Gastrocnemius medialis (tissue), 4 donors: ENCODE measurements around the gene FNDC11. TPM values are rescaled to one million over a fixed set of nuclear protein-coding genes. Genes with fewer than 3 reads are reported as not detected.

ENCODE experiments used
- ATAC-seq, 2 donors: fragments of 150-250 bp; one replicate each; pipeline ENCODE4 v1.9.1; 2016
- DNase-seq, 2 donors: peaks; one replicate each; pipeline ENCODE4 v3.0.0-alpha.2; 2019
- H3K27ac ChIP-seq, 4 donors: fragments of 200-600 bp; sonication (generic); 1 replicate in 1 of 4; 2 replicates in 3 of 4; pipeline ENCODE4 v1.5.1; 2016 to 2018; ENCODE audit warnings: mild to moderate bottlenecking in 2 of 4, moderate library complexity in 1 of 4
- H3K27me3 ChIP-seq, 3 donors: fragments of 200-600 bp; sonication (generic) in 2 of 3; 1 replicate in 1 of 3; 2 replicates in 2 of 3; pipeline versions ENCODE4 v1.5.1 to v1.6.0; 2016 to 2019; ENCODE audit warnings: mild to moderate bottlenecking in 1 of 3, moderate library complexity in 1 of 3
- H3K36me3 ChIP-seq, 2 donors: fragments of 200-600 bp; sonication (generic) in 1 of 2; one replicate each; pipeline ENCODE4 v1.5.1; 2017 to 2018
- H3K4me1 ChIP-seq, 2 donors: fragments of 200-600 bp; sonication (generic) in 1 of 2; one replicate each; pipeline ENCODE4 v1.5.1; 2016 to 2017; ENCODE audit warnings: mild to moderate bottlenecking in 2 of 2
- H3K4me3 ChIP-seq, 4 donors: fragments of 200-600 bp; sonication (generic) in 3 of 4; 1 replicate in 1 of 4; 2 replicates in 3 of 4; pipeline ENCODE4 v1.5.1; 2016 to 2019; ENCODE audit warnings: mild to moderate bottlenecking in 2 of 4
- H3K9me3 ChIP-seq, 3 donors: fragments of 200-600 bp; sonication (generic) in 2 of 3; 1 replicate in 1 of 3; 2 replicates in 2 of 3; pipeline ENCODE4 v1.5.1; 2016 to 2019
- POLR2A ChIP-seq, 2 donors: fragments of 450-650 bp; IDR thresholded peaks; one replicate each; pipeline ENCODE4 v1.6.1; 2017; ENCODE audit warnings: antibody characterized with exemption in 2 of 2, mild to moderate bottlenecking in 2 of 2, moderate library complexity in 2 of 2
- in situ Hi-C, 4 donors: fragments of 200-750 bp; cut with MboI; loops; one replicate each; pipeline versions ENCODE4 v1.15.0 to v1.8.0; 2017; ENCODE audit warnings: low sequenced_read_pairs in 4 of 4
- intact Hi-C: fragments of 100-400 bp; cut with DNase I; formaldehyde crosslinking; loops from one replicate; pipeline ENCODE4 v1.15.1; 2023; ENCODE audit warnings: low total_unique reads
- total RNA-seq, 4 donors: library from RNA; depleted of rRNA; stranded (reverse); fragments of >200 nt; gene quantifications; one replicate each; pipeline versions ENCODE4 v1.1.0 to v1.2.3, GENCODE V29; 2016
- TF ChIP-seq, protein P1 (sequence below), 5 experiments: fragments of 450-650 bp in 3 of 5; fragments of 200-600 bp in 2 of 5; sonication (generic) in 2 of 5; IDR thresholded peaks in 4 of 5; conservative IDR thresholded peaks in 1 of 5; 1 replicate in 4 of 5; 2 replicates in 1 of 5; pipeline ENCODE4 v1.5.1; 2016 to 2019; ENCODE audit warnings: antibody characterized with exemption in 5 of 5, mild to moderate bottlenecking in 3 of 5, moderate library complexity in 3 of 5

FNDC11 gene
- total RNA-seq, 4 donors from 2014 or later = 0.13 TPM; not detected in 3

DNA sequence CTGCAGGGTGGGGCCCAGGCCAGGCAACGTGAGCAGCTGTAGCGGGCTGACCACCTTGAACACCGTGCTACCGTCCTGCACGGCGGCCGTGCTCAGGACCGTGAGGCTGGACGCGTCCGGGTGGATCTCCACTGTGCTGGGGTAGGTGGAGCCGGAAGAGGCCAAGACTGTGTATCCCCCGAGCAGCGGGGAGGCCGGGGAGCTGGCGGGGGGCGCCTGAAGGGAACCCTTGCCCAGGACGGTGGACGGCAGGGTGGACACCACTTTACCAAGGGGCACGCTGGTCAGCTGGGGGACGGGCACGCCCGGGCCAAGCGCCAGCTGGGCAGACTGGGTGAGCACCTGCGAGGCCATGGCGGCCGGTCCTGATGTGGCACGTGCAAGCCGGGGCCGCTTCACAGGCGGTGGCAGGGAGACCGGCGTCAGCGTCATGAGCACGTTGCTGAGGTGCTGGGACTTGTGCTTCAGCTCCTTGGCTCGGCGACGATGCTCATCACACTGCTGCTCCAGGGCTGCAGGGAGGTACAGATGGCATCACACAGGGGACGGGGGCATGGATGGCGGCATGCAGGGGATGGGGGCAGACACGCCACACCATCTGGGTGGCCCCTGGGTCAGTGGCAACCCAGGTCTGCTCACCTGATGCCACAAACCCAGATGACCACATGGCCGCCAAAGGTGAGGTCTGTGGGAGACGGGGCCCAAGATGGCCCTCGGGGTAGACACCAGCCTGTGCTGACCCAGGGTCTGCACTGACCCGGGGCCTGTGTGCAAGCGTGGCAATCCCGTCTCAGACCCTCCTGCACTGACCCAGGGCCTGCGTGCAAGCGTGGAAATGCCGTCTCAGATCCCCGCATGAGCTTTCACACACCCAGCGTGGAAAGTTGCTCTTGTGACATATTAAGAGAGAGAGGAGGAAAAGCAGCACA lies 36.5 kb downstream of the FNDC11 start:
- H3K9me3 ChIP-seq = no peaks in the 10 kb centered on the region
- H3K27ac ChIP-seq = no peak overlapping the region
- intact Hi-C loops (no loop called here), in situ Hi-C loops (no loop called here)
- no peak for ATAC-seq
- H3K4me3 ChIP-seq = no peak overlapping the region
- TF ChIP-seq POLR2A (IDR thresholded peaks at IDR 0.05) = no peak
- TF ChIP-seq, protein P1, sequence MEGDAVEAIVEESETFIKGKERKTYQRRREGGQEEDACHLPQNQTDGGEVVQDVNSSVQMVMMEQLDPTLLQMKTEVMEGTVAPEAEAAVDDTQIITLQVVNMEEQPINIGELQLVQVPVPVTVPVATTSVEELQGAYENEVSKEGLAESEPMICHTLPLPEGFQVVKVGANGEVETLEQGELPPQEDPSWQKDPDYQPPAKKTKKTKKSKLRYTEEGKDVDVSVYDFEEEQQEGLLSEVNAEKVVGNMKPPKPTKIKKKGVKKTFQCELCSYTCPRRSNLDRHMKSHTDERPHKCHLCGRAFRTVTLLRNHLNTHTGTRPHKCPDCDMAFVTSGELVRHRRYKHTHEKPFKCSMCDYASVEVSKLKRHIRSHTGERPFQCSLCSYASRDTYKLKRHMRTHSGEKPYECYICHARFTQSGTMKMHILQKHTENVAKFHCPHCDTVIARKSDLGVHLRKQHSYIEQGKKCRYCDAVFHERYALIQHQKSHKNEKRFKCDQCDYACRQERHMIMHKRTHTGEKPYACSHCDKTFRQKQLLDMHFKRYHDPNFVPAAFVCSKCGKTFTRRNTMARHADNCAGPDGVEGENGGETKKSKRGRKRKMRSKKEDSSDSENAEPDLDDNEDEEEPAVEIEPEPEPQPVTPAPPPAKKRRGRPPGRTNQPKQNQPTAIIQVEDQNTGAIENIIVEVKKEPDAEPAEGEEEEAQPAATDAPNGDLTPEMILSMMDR (IDR thresholded peaks at IDR 0.05 in 4 of 5, conservative IDR thresholded peaks at IDR 0.05 in 1 of 5) = no peak
- no peaks in the 10 kb centered on the region for H3K27me3 ChIP-seq
- DNase-seq = no peak
- peaks cover 0 to 6% of the 10 kb centered on the region in 2 donors for H3K4me1 ChIP-seq
- H3K36me3 ChIP-seq = peaks cover 0 to 63% of the 10 kb centered on the region in 2 donors

DNA sequence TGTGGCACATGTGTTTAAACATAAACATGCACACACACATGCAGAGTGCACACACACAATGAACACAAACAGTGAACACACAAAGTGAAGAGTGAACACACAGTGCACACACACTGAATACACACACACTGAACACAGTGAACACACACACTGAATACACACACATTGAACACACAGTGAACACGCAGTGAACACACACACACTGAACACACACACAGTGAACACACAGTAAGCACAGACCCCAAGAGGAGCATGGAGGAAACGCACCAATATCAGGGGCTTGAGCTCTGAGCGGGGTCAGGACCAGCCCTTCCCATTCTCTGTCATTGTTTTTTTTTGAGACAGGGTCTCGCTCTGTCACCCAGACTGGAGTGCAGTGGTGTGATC lies 37.2 kb downstream of the FNDC11 start:
- H3K4me1 ChIP-seq = peaks cover 0 to 6% of the 10 kb centered on the region in 2 donors
- in situ Hi-C loops (no loop called here), intact Hi-C loops (no loop called here)
- H3K27me3 ChIP-seq = no peaks in the 10 kb centered on the region
- peaks cover 0 to 70% of the 10 kb centered on the region in 2 donors for H3K36me3 ChIP-seq
- no peak for DNase-seq
- no peak overlapping the region for H3K4me3 ChIP-seq
- no peak for ATAC-seq
- no peaks in the 10 kb centered on the region for H3K9me3 ChIP-seq
- no peak overlapping the region for H3K27ac ChIP-seq
- TF ChIP-seq POLR2A (IDR thresholded peaks at IDR 0.05) = no peak
- TF ChIP-seq, protein P1 (IDR thresholded peaks at IDR 0.05 in 4 of 5, conservative IDR thresholded peaks at IDR 0.05 in 1 of 5) = no peak

DNA sequence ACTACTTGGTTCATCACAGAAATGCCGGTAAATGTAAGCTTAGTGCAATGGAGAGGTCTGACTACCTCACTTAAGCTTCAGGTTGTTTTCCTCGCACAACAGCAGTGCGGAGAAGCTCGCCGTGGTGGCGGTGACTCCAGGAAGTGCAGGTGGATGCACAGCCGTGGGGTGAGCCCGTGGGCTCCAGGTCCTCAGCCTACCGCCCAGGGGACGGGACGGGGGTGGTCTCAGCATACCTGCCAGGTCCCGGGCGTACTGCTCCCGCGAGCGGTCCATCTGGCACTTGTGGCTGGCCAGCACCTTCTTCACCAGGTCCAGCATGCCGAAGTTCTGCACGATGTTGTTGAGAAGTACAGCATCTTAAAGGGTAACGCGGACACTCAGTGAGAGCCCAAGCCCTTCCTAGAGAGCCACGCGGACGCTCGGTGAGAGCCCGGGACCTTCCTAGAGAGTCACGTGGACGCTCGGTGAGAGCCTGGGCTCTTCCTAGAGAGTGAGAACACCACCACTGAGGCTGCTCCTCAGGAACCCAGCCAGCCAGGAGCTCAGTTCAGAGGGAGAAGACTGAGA lies 37.9 kb downstream of the FNDC11 start:
- Histone ChIP-seq H3K27me3 (no peaks in the 10 kb centered on the region), H3K27ac (no peak overlapping the region), H3K4me1 (no peaks in the 10 kb centered on the region), H3K4me3 (no peak overlapping the region), H3K9me3 (no peaks in the 10 kb centered on the region), H3K36me3 (peaks cover 0 to 73% of the 10 kb centered on the region in 2 donors)
- no peak for TF ChIP-seq POLR2A (IDR thresholded peaks at IDR 0.05)
- TF ChIP-seq, protein P1 (IDR thresholded peaks at IDR 0.05 in 4 of 5, conservative IDR thresholded peaks at IDR 0.05 in 1 of 5) = no peak
- no peak for ATAC-seq
- intact Hi-C loops (no loop called here), in situ Hi-C loops (no loop called here)
- DNase-seq = no peak

DNA sequence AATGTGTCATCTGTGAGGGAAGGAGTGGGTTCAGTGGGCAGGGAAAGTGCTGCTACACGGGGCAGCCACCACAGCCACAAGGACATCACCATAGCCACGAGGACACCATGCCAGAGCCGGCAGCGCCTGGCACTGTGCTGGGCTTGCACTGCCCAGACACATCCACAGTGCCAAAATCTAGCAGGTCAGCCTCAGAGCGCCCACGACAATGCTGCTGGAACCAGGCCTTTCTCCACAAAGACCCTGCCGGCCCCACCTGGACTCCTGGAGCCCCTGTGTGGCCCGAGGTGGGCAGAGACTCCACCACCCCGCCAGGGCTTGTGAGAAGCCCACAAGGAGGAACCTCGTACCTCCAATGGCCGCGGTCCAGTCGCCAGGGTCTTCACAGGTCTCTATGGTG lies 38.7 kb downstream of the FNDC11 start:
- in situ Hi-C loops = no loop called here
- DNase-seq = no peak

More for the DNA sequence above, 38.7 kb downstream of the FNDC11 start:
- ATAC-seq = no peak
- H3K27ac ChIP-seq = no peak overlapping the region
- H3K9me3 ChIP-seq = no peaks in the 10 kb centered on the region
- no peaks in the 10 kb centered on the region for H3K4me1 ChIP-seq
- TF ChIP-seq, protein P1 (IDR thresholded peaks at IDR 0.05 in 4 of 5, conservative IDR thresholded peaks at IDR 0.05 in 1 of 5) = no peak
- TF ChIP-seq POLR2A (IDR thresholded peaks at IDR 0.05) = no peak
- H3K27me3 ChIP-seq = no peaks in the 10 kb centered on the region
- H3K36me3 ChIP-seq = peaks cover 0 to 75% of the 10 kb centered on the region in 2 donors
- intact Hi-C loops = no loop called here
- no peak overlapping the region for H3K4me3 ChIP-seq
